Measurements from ENCODE around the gene AFDN.

DNA sequence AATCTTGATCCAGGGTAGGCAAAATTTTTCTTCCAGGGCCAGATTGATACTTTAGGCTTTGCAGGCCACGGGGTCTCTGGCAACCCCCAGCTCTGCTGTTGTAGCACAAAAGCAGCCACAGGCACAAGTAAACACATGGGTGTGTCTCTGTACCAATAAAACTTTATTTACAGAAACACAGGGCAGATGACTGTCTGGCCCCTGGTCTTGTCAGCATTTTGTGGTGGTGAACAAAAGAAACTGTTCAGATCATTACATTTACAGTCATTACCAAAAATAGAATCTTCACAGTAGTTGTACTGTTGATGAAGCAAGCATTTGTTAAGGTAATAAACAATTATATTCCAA, 125.8 kb downstream of the AFDN start:
- TF ChIP-seq, protein P1, sequence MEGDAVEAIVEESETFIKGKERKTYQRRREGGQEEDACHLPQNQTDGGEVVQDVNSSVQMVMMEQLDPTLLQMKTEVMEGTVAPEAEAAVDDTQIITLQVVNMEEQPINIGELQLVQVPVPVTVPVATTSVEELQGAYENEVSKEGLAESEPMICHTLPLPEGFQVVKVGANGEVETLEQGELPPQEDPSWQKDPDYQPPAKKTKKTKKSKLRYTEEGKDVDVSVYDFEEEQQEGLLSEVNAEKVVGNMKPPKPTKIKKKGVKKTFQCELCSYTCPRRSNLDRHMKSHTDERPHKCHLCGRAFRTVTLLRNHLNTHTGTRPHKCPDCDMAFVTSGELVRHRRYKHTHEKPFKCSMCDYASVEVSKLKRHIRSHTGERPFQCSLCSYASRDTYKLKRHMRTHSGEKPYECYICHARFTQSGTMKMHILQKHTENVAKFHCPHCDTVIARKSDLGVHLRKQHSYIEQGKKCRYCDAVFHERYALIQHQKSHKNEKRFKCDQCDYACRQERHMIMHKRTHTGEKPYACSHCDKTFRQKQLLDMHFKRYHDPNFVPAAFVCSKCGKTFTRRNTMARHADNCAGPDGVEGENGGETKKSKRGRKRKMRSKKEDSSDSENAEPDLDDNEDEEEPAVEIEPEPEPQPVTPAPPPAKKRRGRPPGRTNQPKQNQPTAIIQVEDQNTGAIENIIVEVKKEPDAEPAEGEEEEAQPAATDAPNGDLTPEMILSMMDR (IDR thresholded peaks at IDR 0.05) = no peak
- TF ChIP-seq, protein P2, sequence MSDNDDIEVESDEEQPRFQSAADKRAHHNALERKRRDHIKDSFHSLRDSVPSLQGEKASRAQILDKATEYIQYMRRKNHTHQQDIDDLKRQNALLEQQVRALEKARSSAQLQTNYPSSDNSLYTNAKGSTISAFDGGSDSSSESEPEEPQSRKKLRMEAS (IDR thresholded peaks at IDR 0.05; ENCODE audit: low read depth) = no peak
